H1 (cell line): Measurements from ENCODE around the gene TMEM41A. TPM values are rescaled to one million over a fixed set of nuclear protein-coding genes. Genes with fewer than 3 reads are reported as not detected.

Experiments
- CTCF ChIA-PET: fragments of 300-600 bp; sonication (Branson Sonifier 250); formaldehyde crosslinking; loops from one replicate; lab custom pipeline; 2021; ENCODE audit not compliant: partially characterized antibody; lab: Charles Lee
- POLR2A ChIA-PET: fragments of 300-600 bp; sonication (Branson Sonifier 250); formaldehyde crosslinking; loops from one replicate; lab custom pipeline; 2021; ENCODE audit warnings: inconsistent platforms; ENCODE audit not compliant: partially characterized antibody; lab: Charles Lee
- DNase-seq, 2 experiments: peaks; one replicate each; pipeline versions ENCODE4 v3.0.0 to v3.0.0-alpha.2; 2010 to 2022; ENCODE audit warnings: low spot score in 2 of 2, low read depth in 1 of 2, mixed read lengths in 1 of 2
- FAIRE-seq: peaks from 2 replicates; lab custom pipeline; 2011; peaks lifted over from hg19 to GRCh38; lab: Jason Lieb, UNC
- H2AFZ ChIP-seq: 2 replicates; pipeline ENCODE4 v1.8.1; 2012; ENCODE audit warnings: low read length, inconsistent platforms
- H2AK5ac ChIP-seq: 2 replicates; pipeline ENCODE4 v1.6.1; 2013; ENCODE audit warnings: low read depth, low read length
- H2BK120ac ChIP-seq: replicated peaks from 2 replicates; pipeline ENCODE3; 2013; ENCODE audit warnings: low read depth, low read length, inconsistent platforms
- H2BK12ac ChIP-seq: 2 replicates; pipeline ENCODE4 v1.6.1; 2013; ENCODE audit warnings: low read depth, low read length
- H2BK15ac ChIP-seq: 2 replicates; pipeline ENCODE4 v1.6.1; 2013; ENCODE audit warnings: low read length
- H2BK20ac ChIP-seq: 2 replicates; pipeline ENCODE4 v1.6.1; 2013; ENCODE audit warnings: low read length
- H2BK5ac ChIP-seq: 2 replicates; pipeline ENCODE4 v1.6.1; 2013; ENCODE audit warnings: low read depth, low read length
- H3K14ac ChIP-seq: 2 replicates; pipeline ENCODE4 v1.6.1; 2013; ENCODE audit warnings: inconsistent platforms; ENCODE audit not compliant: insufficient read length
- H3K18ac ChIP-seq: 2 replicates; pipeline ENCODE4 v1.6.1; 2013; ENCODE audit warnings: low read length; ENCODE audit errors: extremely low read depth
- H3K23ac ChIP-seq: 2 replicates; pipeline ENCODE4 v1.6.1; 2013; ENCODE audit warnings: inconsistent platforms; ENCODE audit not compliant: insufficient read length
- H3K23me2 ChIP-seq: 2 replicates; pipeline ENCODE4 v1.6.1; 2013; ENCODE audit warnings: low read depth, low read length
- H3K27ac ChIP-seq: 2 replicates; pipeline ENCODE4 v1.6.1; 2011; ENCODE audit warnings: low read depth, low read length, inconsistent platforms
- H3K27me3 ChIP-seq, 4 experiments: replicated peaks in 1 of 4; 1 replicate in 1 of 4; 2 replicates in 3 of 4; pipeline versions ENCODE4 v1.6.1 to v1.8.1; 2011 to 2013; ENCODE audit warnings: low read length in 3 of 4, mild to moderate bottlenecking in 3 of 4, inconsistent platforms in 2 of 4, mixed read lengths in 2 of 4, moderate library complexity in 1 of 4; ENCODE audit not compliant: control insufficient read depth in 3 of 4, insufficient read depth in 3 of 4; ENCODE audit errors: extremely low read depth in 1 of 4
- H3K36me3 ChIP-seq, 4 experiments: 2 replicates each; pipeline versions ENCODE4 v1.6.1 to v1.8.1; 2011 to 2013; ENCODE audit warnings: mild to moderate bottlenecking in 4 of 4, low read length in 3 of 4, moderate library complexity in 2 of 4, control low read depth in 1 of 4, inconsistent platforms in 1 of 4; ENCODE audit not compliant: insufficient read depth in 4 of 4, control insufficient read depth in 2 of 4
- H3K4ac ChIP-seq: replicated peaks from 2 replicates; pipeline ENCODE3; 2013; ENCODE audit warnings: low read length, low read depth, mixed read lengths, inconsistent platforms; ENCODE audit not compliant: insufficient read length
- H3K4me1 ChIP-seq, 4 experiments: replicated peaks in 1 of 4; 1 replicate in 1 of 4; 2 replicates in 3 of 4; pipeline versions ENCODE4 v1.6.1 to v1.8.1; 2011 to 2013; ENCODE audit warnings: low read length in 3 of 4, inconsistent platforms in 2 of 4, mixed read lengths in 1 of 4; ENCODE audit not compliant: insufficient read depth in 4 of 4, control insufficient read depth in 3 of 4
- H3K4me2 ChIP-seq, 2 experiments: 2 replicates each; pipeline versions ENCODE4 v1.6.1 to v1.8.1; 2011 to 2013; ENCODE audit warnings: low read depth in 2 of 2, low read length in 2 of 2, control low read depth in 1 of 2, inconsistent platforms in 1 of 2, mild to moderate bottlenecking in 1 of 2; ENCODE audit not compliant: insufficient read depth in 1 of 2
- H3K4me3 ChIP-seq, 4 experiments: fragments of 200-600, 300-600 bp in 1 of 4; sonication (generic), shearing (Covaris generic), sonication (Bioruptor Twin) in 1 of 4; 2 replicates each; pipeline versions ENCODE4 v1.5.1 to v1.8.1; 2011 to 2016; ENCODE audit warnings: low read length in 4 of 4, low read depth in 3 of 4, control low read depth in 2 of 4, inconsistent platforms in 2 of 4, mild to moderate bottlenecking in 2 of 4, mixed read lengths in 1 of 4, moderate library complexity in 1 of 4; ENCODE audit not compliant: insufficient read depth in 2 of 4; ENCODE audit errors: extremely low read depth in 1 of 4
- H3K56ac ChIP-seq: replicated peaks from 2 replicates; pipeline ENCODE3; 2013; ENCODE audit warnings: low read depth, mild to moderate bottlenecking, mixed read lengths, low read length, inconsistent platforms; ENCODE audit not compliant: insufficient read length
- H3K79me1 ChIP-seq: 2 replicates; pipeline ENCODE4 v1.6.1; 2013; ENCODE audit warnings: low read depth, low read length, control low read depth
- H3K79me2 ChIP-seq, 2 experiments: 2 replicates each; pipeline versions ENCODE4 v1.6.1 to v1.8.1; 2012 to 2013; ENCODE audit warnings: low read length in 2 of 2, mild to moderate bottlenecking in 2 of 2, inconsistent platforms in 1 of 2; ENCODE audit not compliant: insufficient read depth in 2 of 2, control insufficient read depth in 1 of 2
- H3K9ac ChIP-seq, 4 experiments: replicated peaks in 1 of 4; 1 replicate in 1 of 4; 2 replicates in 3 of 4; pipeline versions ENCODE4 v1.6.1 to v1.8.1; 2011 to 2013; ENCODE audit warnings: low read depth in 3 of 4, low read length in 3 of 4, control low read depth in 2 of 4, mild to moderate bottlenecking in 2 of 4, moderate library complexity in 2 of 4, inconsistent platforms in 1 of 4; ENCODE audit errors: extremely low read depth in 1 of 4
- H3K9me3 ChIP-seq, 2 experiments: 2 replicates each; pipeline versions ENCODE4 v1.6.1 to v1.8.1; 2012 to 2013; ENCODE audit warnings: mild to moderate bottlenecking in 2 of 2, moderate library complexity in 2 of 2, control low read depth in 1 of 2, inconsistent platforms in 1 of 2, low read depth in 1 of 2, low read length in 1 of 2, mixed read lengths in 1 of 2; ENCODE audit not compliant: insufficient read depth in 2 of 2
- H4K20me1 ChIP-seq, 2 experiments: replicated peaks in 1 of 2; 2 replicates each; pipeline versions ENCODE3 to v1.8.1; 2011 to 2013; ENCODE audit warnings: inconsistent platforms in 2 of 2, low read length in 2 of 2, mild to moderate bottlenecking in 1 of 2; ENCODE audit not compliant: insufficient read depth in 2 of 2, control insufficient read depth in 1 of 2
- H4K5ac ChIP-seq: 2 replicates; pipeline ENCODE4 v1.6.1; 2013; ENCODE audit warnings: low read length, low read depth, mixed read lengths, inconsistent platforms; ENCODE audit not compliant: insufficient read length
- H4K8ac ChIP-seq: 2 replicates; pipeline ENCODE4 v1.8.0; 2013; ENCODE audit warnings: mild to moderate bottlenecking, moderate library complexity, low read length, inconsistent platforms; ENCODE audit not compliant: insufficient read depth; ENCODE audit errors: extremely low read depth
- H4K91ac ChIP-seq: replicated peaks from 2 replicates; pipeline ENCODE3; 2013; ENCODE audit warnings: low read length, mixed read lengths, inconsistent platforms; ENCODE audit not compliant: insufficient read length
- CBX5 ChIP-seq: fragments of 300-800, 300-1000 bp; sonication (generic); IDR thresholded peaks from 2 replicates; pipeline ENCODE4 v1.7.1; 2016; ENCODE audit warnings: antibody characterized with exemption, low read length, low read depth
- NANOG ChIP-seq: IDR thresholded peaks from 2 replicates; pipeline ENCODE4 v1.6.1; 2011; ENCODE audit warnings: low read length, low read depth, mild to moderate bottlenecking, inconsistent platforms; ENCODE audit not compliant: insufficient read depth, poor library complexity, severe bottlenecking
- SAP30 ChIP-seq: fragments of 300-600 bp; sonication (generic); IDR thresholded peaks from 2 replicates; pipeline ENCODE4 v1.7.1; 2012; ENCODE audit warnings: low read length, moderate library complexity, mild to moderate bottlenecking, inconsistent platforms; ENCODE audit not compliant: insufficient read depth, insufficient replicate concordance
- WGBS, 2 experiments: shearing (Covaris generic) in 1 of 2; methylation state at CpG; one replicate each; pipeline versions ENCODE4 v1.1.6 to v1.1.7; 2013 to 2015; ENCODE audit warnings: low lambda C conversion rate in 2 of 2, mixed read lengths in 2 of 2, inconsistent platforms in 1 of 2, low coverage in 1 of 2, missing lambda C conversion rate in 1 of 2; ENCODE audit not compliant: insufficient replicate concordance in 2 of 2, insufficient coverage in 1 of 2, insufficient read length in 1 of 2; ENCODE audit errors: extremely low coverage in 1 of 2, missing lambda C conversion rate in 1 of 2; 5-methylcytosine and 5-hydroxymethylcytosine counted together
- polyA plus RNA-seq, 7 experiments: library from polyadenylated mRNA; depleted of rRNA in 3 of 7; stranded (reverse) in 5 of 7; unstranded in 2 of 7; fragments of >200 nt in 5 of 7; fragments of 200-250 nt in 2 of 7; gene quantifications; 1 replicate in 5 of 7; 2 replicates in 1 of 7; 4 replicates in 1 of 7; pipeline versions ENCODE4 v1.2.1 to v1.2.3, GENCODE V29; 2011 to 2013; ENCODE audit warnings: missing spikeins in 2 of 7, mixed read lengths in 2 of 7
- total RNA-seq: library from RNA; stranded (reverse); fragmentation: NEBNext Ultra II Directional; extraction: Animal tissue kit (Norgen Biotek cat#: 25700); gene quantifications from 2 replicates; pipeline ENCODE4 v1.2.1, GENCODE V29; 2021
- TF ChIP-seq, protein P1 (sequence below): IDR thresholded peaks from 2 replicates; pipeline ENCODE4 v1.6.1; 2012; ENCODE audit warnings: inconsistent platforms

TMEM41A gene
- total and polyA plus RNA-seq, 2 of the 8 experiments (the other 6 are each of a cell fraction or from before 2014, with no cell fraction given): 14.1 to 17.5 TPM

DNA sequence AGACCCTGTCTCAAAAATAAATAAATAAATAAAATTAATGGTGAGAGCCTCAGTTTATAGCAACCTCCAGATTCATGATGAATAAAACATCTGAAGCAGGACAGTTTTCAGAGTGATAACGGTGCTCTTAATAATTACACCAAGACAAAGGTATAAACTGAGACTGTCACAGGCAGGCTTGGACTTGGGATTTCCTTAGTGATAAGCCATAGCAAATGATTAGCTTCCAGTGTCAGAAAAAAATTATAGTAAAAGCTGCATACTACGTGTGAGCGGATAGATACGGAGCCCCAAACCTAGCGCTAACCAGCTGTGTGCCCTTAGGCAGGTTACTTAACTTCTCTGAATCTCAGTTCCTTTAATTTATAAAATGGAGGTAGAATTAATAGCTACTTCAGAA is 32.0 kb upstream of the TMEM41A start:
- WGBS, 2 experiments: 73% methylated on average over 5 of the region's 5 CpGs; no CpG with 5 or more reads in 1 of the 2 experiments
- no peak overlapping the region for H3K4me3 ChIP-seq
- no peak overlapping the region for H3K18ac ChIP-seq
- H3K9me3 ChIP-seq: no peaks in the 10 kb centered on the region
- no peak overlapping the region for H2BK120ac ChIP-seq
- no peak overlapping the region for H2BK5ac ChIP-seq
- no peak overlapping the region for H4K8ac ChIP-seq
- DNase-seq (no peak), FAIRE-seq (no peak)
- H2BK12ac ChIP-seq: no peak overlapping the region
- CTCF ChIA-PET: interaction anchor here (0.8 to 2.5 kb wide), 5 partner anchors 12 to 71 kb away, joined by 4 to 9 read pairs (median 5); no protein-coding TSS in a partner anchor
- no peak overlapping the region for H4K91ac ChIP-seq
- H3K27ac ChIP-seq: no peak overlapping the region
- no peak overlapping the region for H3K9ac ChIP-seq
- no peaks in the 10 kb centered on the region for H4K20me1 ChIP-seq
- no peak overlapping the region for H3K4ac ChIP-seq
- no peak overlapping the region for H3K23ac ChIP-seq
- no peak overlapping the region for H2BK20ac ChIP-seq
- no peak overlapping the region for H2AK5ac ChIP-seq
- H3K4me2 ChIP-seq: no peak overlapping the region
- no peak overlapping the region for H3K14ac ChIP-seq
- no peaks in the 10 kb centered on the region for H3K79me2 ChIP-seq
- no peaks in the 10 kb centered on the region for H3K4me1 ChIP-seq
- H4K5ac ChIP-seq: no peak overlapping the region
- no peaks in the 10 kb centered on the region for H3K79me1 ChIP-seq
- H3K27me3 ChIP-seq: no peaks in the 10 kb centered on the region
- H2AFZ ChIP-seq: no peak overlapping the region
- no peaks in the 10 kb centered on the region for H3K36me3 ChIP-seq
- POLR2A ChIA-PET: no interaction called here
- H3K23me2 ChIP-seq: no peaks in the 10 kb centered on the region
- TF ChIP-seq NANOG (no peak), SAP30 (no peak), CBX5 (no peak)
- TF ChIP-seq, protein P1, sequence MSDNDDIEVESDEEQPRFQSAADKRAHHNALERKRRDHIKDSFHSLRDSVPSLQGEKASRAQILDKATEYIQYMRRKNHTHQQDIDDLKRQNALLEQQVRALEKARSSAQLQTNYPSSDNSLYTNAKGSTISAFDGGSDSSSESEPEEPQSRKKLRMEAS: no peak
- no peak overlapping the region for H2BK15ac ChIP-seq
- no peak overlapping the region for H3K56ac ChIP-seq
